Sigmoid colon (tissue), 4 donors: ENCODE results near the gene CHCHD6.
"Not testable (repeated sequence)": the region's sequence is repeated elsewhere in the genome, so short reads cannot be mapped to it uniquely, and the experiment has no call there.

Experiments used
- CTCF ChIP-seq, 4 experiments: fragments of 450-650 bp in 3 of 4; fragments of 200-600 bp in 1 of 4; IDR thresholded peaks; one replicate each; pipeline ENCODE4 v1.5.1; 2016 to 2019; ENCODE audit warnings: antibody characterized with exemption in 4 of 4, mild to moderate bottlenecking in 3 of 4, moderate library complexity in 2 of 4
- EP300 ChIP-seq, 4 donors: sonication (generic); formaldehyde crosslinking; IDR thresholded peaks; one replicate each; pipeline ENCODE4 v1.6.1; 2017; ENCODE audit warnings: antibody characterized with exemption in 4 of 4
- POLR2AphosphoS5 ChIP-seq, 4 donors: sonication (generic); formaldehyde crosslinking; IDR thresholded peaks; one replicate each; pipeline ENCODE4 v1.6.1; 2017; ENCODE audit warnings: antibody characterized with exemption in 4 of 4

- TF ChIP-seq CTCF, POLR2AphosphoS5, EP300 (IDR thresholded peaks at IDR 0.05): not testable (repeated sequence)
Observed at GRCh38 chr3:126791320-126791719, 87.3 kb downstream of the CHCHD6 start.
